ENCODE data around the gene PKN1. TPM values are rescaled to one million over a fixed set of nuclear protein-coding genes. Genes with fewer than 3 reads are reported as not detected.

The PKN1 gene
- total RNA-seq, 1 donor from 2014 or later = 68.3 TPM

DNA sequence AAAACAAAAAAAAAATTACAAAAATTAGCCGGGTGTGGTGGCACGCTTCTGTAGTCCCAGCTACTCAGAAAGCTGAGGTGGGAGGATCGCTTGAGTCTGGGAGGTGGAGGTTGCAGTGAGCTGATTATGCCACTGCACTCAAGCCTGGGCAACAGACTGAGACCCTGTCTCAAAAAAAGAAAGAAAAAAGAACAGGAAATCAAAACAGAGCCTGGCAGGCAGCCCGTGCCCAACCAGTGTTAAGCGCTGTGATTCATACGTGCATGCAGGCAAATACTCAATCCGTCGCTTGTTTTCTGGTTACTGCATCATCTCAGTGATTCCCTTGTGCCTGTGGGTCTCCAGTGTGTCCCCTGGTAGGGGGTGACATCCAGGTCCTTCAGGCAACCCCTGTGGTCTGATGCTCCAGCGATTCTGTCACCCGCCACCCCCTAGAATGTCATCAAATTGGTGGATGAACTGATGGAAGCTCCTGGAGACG is 32.1 kb upstream of the PKN1 start:
- H3K27ac ChIP-seq (ENCODE audit: low read depth, low read length) = peak overlapping the region; percentile 34
- Mint-ChIP-seq H3K36me3 (ENCODE audit: low read depth, unreplicated experiment) (peaks cover 3% of the 10 kb centered on the region), H3K4me3 (ENCODE audit: unreplicated experiment) (no peak overlapping the region), H3K4me1 (ENCODE audit: low read depth, unreplicated experiment) (no peaks in the 10 kb centered on the region), H3K27ac (ENCODE audit: unreplicated experiment) (no peak overlapping the region), H3K9me3 (ENCODE audit: unreplicated experiment) (peaks cover 3% of the 10 kb centered on the region), H3K27me3 (ENCODE audit: low read depth, unreplicated experiment) (peaks cover 3% of the 10 kb centered on the region)
- H3K4me2 ChIP-seq (ENCODE audit: low read length) = peak overlapping the region; percentile 61
- H3K9ac ChIP-seq (ENCODE audit: low read length) = no peak overlapping the region
- DNase-seq (ENCODE audit: low read depth) (peak; percentile 61), FAIRE-seq (no peak)
- H3K9me3 ChIP-seq (ENCODE audit: insufficient read depth, low read depth, low read length) = no peaks in the 10 kb centered on the region
- H3K79me2 ChIP-seq (ENCODE audit: insufficient read depth, low read length) = no peaks in the 10 kb centered on the region
- no peaks in the 10 kb centered on the region for H3K27me3 ChIP-seq (ENCODE audit: insufficient read depth, low read length)
- H3K36me3 ChIP-seq (ENCODE audit: insufficient read depth, low read length) = no peaks in the 10 kb centered on the region
- no peak for TF ChIP-seq EZH2 (IDR thresholded peaks at IDR 0.05; ENCODE audit: insufficient read depth, low read length)
- TF ChIP-seq, protein P1, sequence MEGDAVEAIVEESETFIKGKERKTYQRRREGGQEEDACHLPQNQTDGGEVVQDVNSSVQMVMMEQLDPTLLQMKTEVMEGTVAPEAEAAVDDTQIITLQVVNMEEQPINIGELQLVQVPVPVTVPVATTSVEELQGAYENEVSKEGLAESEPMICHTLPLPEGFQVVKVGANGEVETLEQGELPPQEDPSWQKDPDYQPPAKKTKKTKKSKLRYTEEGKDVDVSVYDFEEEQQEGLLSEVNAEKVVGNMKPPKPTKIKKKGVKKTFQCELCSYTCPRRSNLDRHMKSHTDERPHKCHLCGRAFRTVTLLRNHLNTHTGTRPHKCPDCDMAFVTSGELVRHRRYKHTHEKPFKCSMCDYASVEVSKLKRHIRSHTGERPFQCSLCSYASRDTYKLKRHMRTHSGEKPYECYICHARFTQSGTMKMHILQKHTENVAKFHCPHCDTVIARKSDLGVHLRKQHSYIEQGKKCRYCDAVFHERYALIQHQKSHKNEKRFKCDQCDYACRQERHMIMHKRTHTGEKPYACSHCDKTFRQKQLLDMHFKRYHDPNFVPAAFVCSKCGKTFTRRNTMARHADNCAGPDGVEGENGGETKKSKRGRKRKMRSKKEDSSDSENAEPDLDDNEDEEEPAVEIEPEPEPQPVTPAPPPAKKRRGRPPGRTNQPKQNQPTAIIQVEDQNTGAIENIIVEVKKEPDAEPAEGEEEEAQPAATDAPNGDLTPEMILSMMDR (IDR thresholded peaks at IDR 0.05; ENCODE audit: insufficient read depth, low read depth, low read length) = no peak
- no peak overlapping the region for H3K4me3 ChIP-seq (ENCODE audit: insufficient read depth, low read depth, low read length)
- no peak overlapping the region for H2AFZ ChIP-seq (ENCODE audit: low read depth, low read length)
- H3K4me1 ChIP-seq (ENCODE audit: insufficient read depth, low read length) = peaks cover 11% of the 10 kb centered on the region
- no peaks in the 10 kb centered on the region for H4K20me1 ChIP-seq (ENCODE audit: insufficient read depth, low read length)

DNA sequence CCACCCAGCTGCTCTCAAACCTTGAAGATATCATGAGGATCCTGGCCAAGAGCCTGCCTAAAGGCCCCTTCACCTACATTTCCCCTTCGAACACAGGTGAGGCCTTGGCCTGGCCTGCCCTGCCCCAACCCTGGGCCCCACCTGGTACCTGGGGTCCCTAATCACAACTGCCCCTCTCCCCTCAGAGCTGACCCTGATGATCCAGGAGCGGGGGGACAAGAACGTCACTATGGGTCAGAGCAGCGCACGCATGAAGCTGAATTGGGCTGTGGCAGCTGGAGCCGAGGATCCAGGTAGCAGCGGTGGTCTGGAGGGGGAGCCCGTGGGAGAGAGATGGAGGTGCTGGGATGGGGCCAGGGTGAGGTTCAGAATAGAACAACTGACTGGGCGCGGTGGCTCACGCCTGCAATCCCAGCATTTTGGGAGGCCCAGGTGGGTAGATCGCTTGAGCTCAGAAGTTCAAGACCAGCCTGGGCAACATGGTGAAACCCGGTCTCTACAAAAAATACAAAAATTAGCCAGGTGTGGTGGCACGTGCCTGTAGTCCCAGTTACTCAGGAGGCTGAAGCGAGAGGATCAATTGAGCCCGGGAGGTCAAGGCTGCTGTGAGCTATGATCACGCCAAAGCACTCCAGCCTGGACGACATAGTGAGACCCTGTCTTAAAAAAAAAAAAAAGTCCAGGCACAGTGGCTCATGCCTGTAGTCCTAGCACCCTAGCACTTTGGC is 31.5 kb upstream of the PKN1 start:
- DNase-seq (ENCODE audit: low read depth) = no peak
- H3K27ac ChIP-seq (ENCODE audit: low read depth, low read length) = peak overlapping the region; percentile 34

More for the DNA sequence above, 31.5 kb upstream of the PKN1 start:
- H3K36me3 ChIP-seq (ENCODE audit: insufficient read depth, low read length) = no peaks in the 10 kb centered on the region
- H3K9ac ChIP-seq (ENCODE audit: low read length) = no peak overlapping the region
- H4K20me1 ChIP-seq (ENCODE audit: insufficient read depth, low read length) = peaks cover 4% of the 10 kb centered on the region
- H3K4me3 ChIP-seq (ENCODE audit: insufficient read depth, low read depth, low read length) = no peak overlapping the region
- H3K27ac Mint-ChIP-seq (ENCODE audit: unreplicated experiment) = no peak overlapping the region
- no peaks in the 10 kb centered on the region for H3K79me2 ChIP-seq (ENCODE audit: insufficient read depth, low read length)
- peaks cover 3% of the 10 kb centered on the region for H3K9me3 Mint-ChIP-seq (ENCODE audit: unreplicated experiment)
- H3K27me3 ChIP-seq (ENCODE audit: insufficient read depth, low read length) = no peaks in the 10 kb centered on the region
- no peak overlapping the region for H3K4me3 Mint-ChIP-seq (ENCODE audit: unreplicated experiment)
- no peak for TF ChIP-seq EZH2 (IDR thresholded peaks at IDR 0.05; ENCODE audit: insufficient read depth, low read length)
- TF ChIP-seq, protein P1 (IDR thresholded peaks at IDR 0.05; ENCODE audit: insufficient read depth, low read depth, low read length) = no peak
- no peak for FAIRE-seq
- H2AFZ ChIP-seq (ENCODE audit: low read depth, low read length) = no peak overlapping the region
- H3K4me1 ChIP-seq (ENCODE audit: insufficient read depth, low read length) = peaks cover 11% of the 10 kb centered on the region
- H3K27me3 Mint-ChIP-seq (ENCODE audit: low read depth, unreplicated experiment) = peaks cover 3% of the 10 kb centered on the region
- H3K4me1 Mint-ChIP-seq (ENCODE audit: low read depth, unreplicated experiment) = no peaks in the 10 kb centered on the region
- no peaks in the 10 kb centered on the region for H3K9me3 ChIP-seq (ENCODE audit: insufficient read depth, low read depth, low read length)
- peak overlapping the region; percentile 61 for H3K4me2 ChIP-seq (ENCODE audit: low read length)
- peaks cover 3% of the 10 kb centered on the region for H3K36me3 Mint-ChIP-seq (ENCODE audit: low read depth, unreplicated experiment)
